K562 (cell line): ENCODE measurements around the gene SCLT1. TPM values are rescaled to one million over a fixed set of nuclear protein-coding genes. Genes with fewer than 3 reads are reported as not detected.

ENCODE experiments used
- ATAC-seq: fragments of 200-7000 bp; cut with Tn5 transposase; 3 replicates; pipeline ENCODE4 v1.9.1; 2020; ENCODE audit warnings: moderate library complexity
- BruUV-seq: library from RNA; stranded (reverse); fragments of 400-500 nt; replicated peaks from 2 replicates; lab custom pipeline; 2021; lab: Mats Ljungman, UMichigan
- CTCF ChIA-PET: fragments of 300-600 bp; formaldehyde crosslinking; extraction: SDS; loops from one replicate; lab custom pipeline; 2021; ENCODE audit warnings: low intra/inter-chr PET ratio; lab: Yijun Ruan, JAX
- POLR2A ChIA-PET: fragments of 300-600, 350-650 bp; sonication (Branson Sonifier 250); formaldehyde crosslinking; extraction: SDS; loops from one replicate; lab custom pipeline; 2021; ENCODE audit warnings: antibody characterized with exemption, inconsistent platforms; lab: Yijun Ruan, JAX
- DNase-seq, 4 experiments: peaks; one replicate each; pipeline versions ENCODE4 v3.0.0 to v3.0.0-alpha.2; 2011 to 2018; ENCODE audit warnings: low spot score in 3 of 4, mixed read lengths in 3 of 4; ENCODE audit errors: extremely low read depth in 1 of 4
- FAIRE-seq: peaks from 2 replicates; lab custom pipeline; 2011; peaks lifted over from hg19 to GRCh38; lab: Jason Lieb, UNC
- H2AFZ ChIP-seq: 2 replicates; pipeline ENCODE4 v1.6.0; 2011; ENCODE audit warnings: low read depth, low read length, control low read depth, inconsistent platforms
- H3K27ac ChIP-seq: fragments of 200-600 bp; 3 replicates; pipeline ENCODE4 v1.8.0; 2011; ENCODE audit warnings: low read depth, mild to moderate bottlenecking, control low read depth, inconsistent platforms, low read length, moderate library complexity, mixed read lengths; ENCODE audit errors: extremely low read depth
- H3K27me3 ChIP-seq, 2 experiments: fragments of 300-600 bp in 1 of 2; 2 replicates in 1 of 2; 3 replicates in 1 of 2; pipeline versions ENCODE4 v1.6.0 to v1.8.0; 2011; ENCODE audit warnings: inconsistent platforms in 2 of 2, low read length in 2 of 2, mild to moderate bottlenecking in 1 of 2, mixed read lengths in 1 of 2, moderate library complexity in 1 of 2; ENCODE audit not compliant: control insufficient read depth in 2 of 2, insufficient read depth in 2 of 2
- H3K36me3 ChIP-seq: fragments of 300-600 bp; 3 replicates; pipeline ENCODE4 v1.8.0; 2011; ENCODE audit warnings: mild to moderate bottlenecking, low read length, inconsistent platforms; ENCODE audit not compliant: control insufficient read depth, insufficient read depth
- H3K4me1 ChIP-seq, 2 experiments: fragments of 200-600 bp in 1 of 2; replicated peaks in 1 of 2; 2 replicates in 1 of 2; 3 replicates in 1 of 2; pipeline versions ENCODE4 v1.5.1 to v1.8.0; 2011; ENCODE audit warnings: inconsistent platforms in 2 of 2, low read length in 2 of 2, mild to moderate bottlenecking in 1 of 2, mixed read lengths in 1 of 2, moderate library complexity in 1 of 2; ENCODE audit not compliant: control insufficient read depth in 2 of 2, insufficient read depth in 2 of 2
- H3K4me2 ChIP-seq: 2 replicates; pipeline ENCODE4 v1.6.1; 2011; ENCODE audit warnings: low read length, control low read depth, inconsistent platforms, mixed read lengths; ENCODE audit not compliant: insufficient read depth
- H3K4me3 ChIP-seq: fragments of 200-600 bp; sonication (generic), shearing (Covaris generic); 2 replicates; pipeline ENCODE4 v1.5.1; 2016; ENCODE audit warnings: control low read depth, inconsistent platforms
- H3K79me2 ChIP-seq: fragments of 200-600 bp; 3 replicates; pipeline ENCODE4 v1.8.0; 2011; ENCODE audit warnings: low read length, inconsistent platforms; ENCODE audit not compliant: control insufficient read depth, insufficient read depth
- H3K9ac ChIP-seq, 2 experiments: 2 replicates each; pipeline versions ENCODE4 v1.6.0 to v1.6.1; 2011; ENCODE audit warnings: low read depth in 2 of 2, low read length in 2 of 2, control low read depth in 1 of 2, inconsistent platforms in 1 of 2, mild to moderate bottlenecking in 1 of 2, mixed read lengths in 1 of 2; ENCODE audit not compliant: insufficient read depth in 1 of 2
- H3K9me1 ChIP-seq: one replicate; pipeline ENCODE4 v1.6.0; 2011; ENCODE audit warnings: inconsistent platforms, mild to moderate bottlenecking, low read length, moderate library complexity; ENCODE audit not compliant: control insufficient read depth, insufficient read depth
- H3K9me3 ChIP-seq: replicated peaks from 2 replicates; pipeline ENCODE4 v1.5.1; 2011; ENCODE audit warnings: low read depth, low read length, inconsistent platforms; ENCODE audit not compliant: control insufficient read depth, insufficient read depth
- H4K20me1 ChIP-seq: replicated peaks from 2 replicates; pipeline ENCODE4 v1.6.1; 2011; ENCODE audit warnings: low read length, inconsistent platforms, mixed read lengths; ENCODE audit not compliant: control insufficient read depth, insufficient read depth
- CHCHD3 ChIP-seq: fragments of 250-450 bp; sonication (Bioruptor Pico); IDR thresholded peaks from 2 replicates; pipeline ENCODE4 v2.1.2; 2022; ENCODE audit warnings: mild to moderate bottlenecking
- FOXJ2 ChIP-seq: fragments of 200-800 bp; sonication (Bioruptor generic); IDR thresholded peaks from 2 replicates; pipeline ENCODE4 v1.6.1; 2016; ENCODE audit warnings: missing genetic modification characterization, missing compliant biosample characterization
- NUFIP1 ChIP-seq: fragments of 450-650 bp; IDR thresholded peaks from 2 replicates; pipeline ENCODE4 v1.6.1; 2018; ENCODE audit not compliant: partially characterized antibody
- SMAD4 ChIP-seq: fragments of 250-450 bp; sonication (Bioruptor Pico); conservative IDR thresholded peaks from 2 replicates; pipeline ENCODE4 v1.8.0; 2021; ENCODE audit warnings: inconsistent platforms, mild to moderate bottlenecking, moderate library complexity
- TAL1 ChIP-seq: fragments of 450-650 bp; IDR thresholded peaks from 2 replicates; pipeline ENCODE4 v1.6.1; 2016; ENCODE audit warnings: mild to moderate bottlenecking
- ZBTB7A ChIP-seq: IDR thresholded peaks from 2 replicates; pipeline ENCODE4 v1.6.1; 2011; ENCODE audit warnings: low read depth, mild to moderate bottlenecking, low read length, moderate library complexity, borderline replicate concordance; ENCODE audit not compliant: control insufficient read depth
- ZNF75A ChIP-seq: fragments of 450-650 bp; formaldehyde crosslinking; IDR thresholded peaks from 2 replicates; pipeline ENCODE4 v1.4.0; 2020; ENCODE audit warnings: mild to moderate bottlenecking
- WGBS: fragments of 100-300 bp; shearing (Covaris generic); methylation state at CpG from one replicate; pipeline ENCODE4 v1.1.6; 2016; ENCODE audit warnings: low coverage, mixed read lengths; ENCODE audit not compliant: insufficient coverage; ENCODE audit errors: missing lambda C conversion rate; 5-methylcytosine and 5-hydroxymethylcytosine counted together
- in situ Hi-C: fragments of 300-500 bp; cut with MboI; formaldehyde crosslinking; loops from 4 replicates; pipeline ENCODE4 v1.15.0; 2018; ENCODE audit warnings: inconsistent platforms, mixed read lengths
- intact Hi-C: fragments of 100-400 bp; cut with micrococcal nuclease; formaldehyde crosslinking; loops from 2 replicates; pipeline ENCODE4 v1.14.2; 2022
- polyA plus RNA-seq, 8 experiments: library from polyadenylated mRNA; depleted of rRNA in 4 of 8; stranded (reverse) in 5 of 8; unstranded in 3 of 8; fragments of >200 nt; fragmentation: Nextera tagmentation in 2 of 8; fragmentation: Illumina TruSeq in 1 of 8; extraction: Ambion mirVana in 2 of 8; extraction: Trizol in 1 of 8; gene quantifications; 2 replicates each; pipeline versions ENCODE4 v1.2.1 to v1.2.3, GENCODE V29; 2011 to 2014; ENCODE audit warnings: inconsistent platforms in 1 of 8, missing spikeins in 1 of 8
- total RNA-seq, 7 experiments: library from RNA; depleted of rRNA in 6 of 7; stranded (reverse); fragments of >200 nt in 6 of 7; fragmentation: Illumina TruSeq in 2 of 7; extraction: Trizol in 2 of 7; gene quantifications; 2 replicates each; pipeline versions ENCODE4 v1.2.1 to v1.2.3, GENCODE V29; 2011 to 2021; ENCODE audit warnings: low replicate concordance in 1 of 7
- TF ChIP-seq, protein P1 (sequence below): sonication (generic); formaldehyde crosslinking; IDR thresholded peaks from 2 replicates; pipeline ENCODE4 v1.8.1; 2022; ENCODE audit warnings: missing genetic modification reagents
- TF ChIP-seq, protein P2 (sequence below): fragments of 450-650 bp; IDR thresholded peaks from 2 replicates; pipeline ENCODE4 v1.6.1; 2016; ENCODE audit warnings: antibody characterized with exemption

The SCLT1 gene
- total and polyA plus RNA-seq, 9 of the 15 experiments (the other 6 are each of a cell fraction or from before 2014, with no cell fraction given), result 8.0 to 31.9 (median 24.2) TPM

DNA sequence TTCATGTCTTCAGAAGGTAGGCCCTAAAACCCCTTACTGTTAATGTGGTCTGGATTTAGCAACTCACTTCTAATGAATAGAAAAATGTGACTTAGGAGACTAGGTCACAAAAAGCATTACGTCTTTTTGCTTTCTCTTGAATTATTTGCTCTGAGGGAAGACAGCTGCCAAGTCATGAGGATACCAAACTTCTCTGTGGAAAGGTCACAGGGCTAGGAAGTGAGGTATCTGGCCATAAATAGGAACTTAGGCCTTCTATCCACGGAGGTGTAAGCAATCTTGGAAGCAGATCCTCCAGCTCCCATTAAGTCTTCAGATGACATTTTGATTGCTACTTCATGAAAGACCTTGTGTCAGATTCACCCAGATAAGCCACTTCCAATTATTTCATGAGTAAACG is 163.3 kb downstream of the SCLT1 start:
- TF ChIP-seq ZNF75A (CRISPR knock-in tag), result no peak
- no peak for TF ChIP-seq FOXJ2
- no peak for TF ChIP-seq SMAD4 (CRISPR knock-in tag)
- TF ChIP-seq ZBTB7A, result no peak
- TF ChIP-seq, all 486 proteins: peak for 0
- BruUV-seq, result no TSS peak
- 56% methylated on average over 3 of the region's 3 CpGs for WGBS
- Histone ChIP-seq H3K27me3 (no peaks in the 10 kb centered on the region), H3K4me1 (no peaks in the 10 kb centered on the region), H4K20me1 (no peaks in the 10 kb centered on the region), H3K9me1 (no peaks in the 10 kb centered on the region), H3K9ac (no peak overlapping the region), H3K4me2 (no peak overlapping the region), H3K79me2 (no peaks in the 10 kb centered on the region), H3K36me3 (peaks cover under 1% of the 10 kb centered on the region; the same call in 1 of the 3 replicates), H3K27ac (no peak overlapping the region), H3K4me3 (no peak overlapping the region), H3K9me3 (no peaks in the 10 kb centered on the region), H2AFZ (no peak overlapping the region)
- DNase-seq, result no peak
- ATAC-seq, result no peak
- intact Hi-C loops (no loop called here), in situ Hi-C loops (no loop called here)
- CTCF ChIA-PET, result no interaction called here
- no peak for FAIRE-seq
- POLR2A ChIA-PET, result no interaction called here

DNA sequence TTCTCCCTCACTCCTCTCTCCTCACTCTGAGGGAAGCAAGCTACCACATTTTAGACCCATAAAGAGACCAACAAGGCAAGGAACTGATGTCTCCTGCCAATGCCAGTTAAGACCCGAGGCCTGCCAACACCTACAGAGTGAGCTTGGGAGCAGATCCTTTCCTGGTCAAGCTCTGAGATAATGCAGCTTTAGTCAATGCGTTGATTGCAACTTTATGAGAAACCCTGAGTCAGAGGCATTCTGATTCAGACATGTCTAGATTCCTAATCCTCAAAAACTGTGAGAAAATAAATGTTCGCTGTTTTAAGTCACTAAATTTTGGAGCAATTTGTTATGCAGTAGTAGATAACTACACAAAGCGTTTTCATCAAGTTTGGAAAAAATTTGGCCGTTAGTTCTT is 168.4 kb downstream of the SCLT1 start:
- Histone ChIP-seq H3K27me3 (no peaks in the 10 kb centered on the region), H3K27ac (no peak overlapping the region), H3K4me1 (no peaks in the 10 kb centered on the region), H2AFZ (no peak overlapping the region), H4K20me1 (no peaks in the 10 kb centered on the region), H3K9me3 (no peaks in the 10 kb centered on the region), H3K9ac (no peak overlapping the region), H3K9me1 (no peaks in the 10 kb centered on the region), H3K36me3 (no peaks in the 10 kb centered on the region), H3K79me2 (no peaks in the 10 kb centered on the region), H3K4me2 (no peak overlapping the region), H3K4me3 (no peak overlapping the region)
- intact Hi-C loops (no loop called here), in situ Hi-C loops (no loop called here)
- BruUV-seq, result no TSS peak
- DNase-seq (no peak), FAIRE-seq (no peak), ATAC-seq (no peak)
- 92% methylated on average over 5 of the region's 5 CpGs for WGBS
- no peak for TF ChIP-seq TAL1
- TF ChIP-seq CHCHD3 (CRISPR knock-in tag), result no peak
- TF ChIP-seq, protein P1, sequence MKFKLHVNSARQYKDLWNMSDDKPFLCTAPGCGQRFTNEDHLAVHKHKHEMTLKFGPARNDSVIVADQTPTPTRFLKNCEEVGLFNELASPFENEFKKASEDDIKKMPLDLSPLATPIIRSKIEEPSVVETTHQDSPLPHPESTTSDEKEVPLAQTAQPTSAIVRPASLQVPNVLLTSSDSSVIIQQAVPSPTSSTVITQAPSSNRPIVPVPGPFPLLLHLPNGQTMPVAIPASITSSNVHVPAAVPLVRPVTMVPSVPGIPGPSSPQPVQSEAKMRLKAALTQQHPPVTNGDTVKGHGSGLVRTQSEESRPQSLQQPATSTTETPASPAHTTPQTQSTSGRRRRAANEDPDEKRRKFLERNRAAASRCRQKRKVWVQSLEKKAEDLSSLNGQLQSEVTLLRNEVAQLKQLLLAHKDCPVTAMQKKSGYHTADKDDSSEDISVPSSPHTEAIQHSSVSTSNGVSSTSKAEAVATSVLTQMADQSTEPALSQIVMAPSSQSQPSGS, result no peak
- TF ChIP-seq NUFIP1, result no peak
- TF ChIP-seq, protein P2, sequence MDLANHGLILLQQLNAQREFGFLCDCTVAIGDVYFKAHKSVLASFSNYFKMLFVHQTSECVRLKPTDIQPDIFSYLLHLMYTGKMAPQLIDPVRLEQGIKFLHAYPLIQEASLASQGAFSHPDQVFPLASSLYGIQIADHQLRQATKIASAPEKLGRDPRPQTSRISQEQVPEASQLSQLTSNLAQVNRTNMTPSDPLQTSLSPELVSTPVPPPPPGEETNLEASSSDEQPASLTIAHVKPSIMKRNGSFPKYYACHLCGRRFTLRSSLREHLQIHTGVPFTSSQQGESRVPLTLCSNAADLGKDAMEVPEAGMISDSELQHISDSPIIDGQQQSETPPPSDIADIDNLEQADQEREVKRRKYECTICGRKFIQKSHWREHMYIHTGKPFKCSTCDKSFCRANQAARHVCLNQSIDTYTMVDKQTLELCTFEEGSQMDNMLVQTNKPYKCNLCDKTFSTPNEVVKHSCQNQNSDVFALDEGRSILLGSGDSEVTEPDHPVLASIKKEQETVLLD, result no peak
- ChIA-PET POLR2A (interaction anchor here (0.7 kb wide), 1 partner anchor 11 kb away, joined by 4 read pairs; no protein-coding TSS in a partner anchor), CTCF (no interaction called here)
